ENCODE measurements around the gene NDUFA3. TPM values are rescaled to one million over a fixed set of nuclear protein-coding genes. Genes with fewer than 3 reads are reported as not detected.

NDUFA3 gene
- total RNA-seq, 1 donor from 2014 or later, result 17.1 TPM

DNA sequence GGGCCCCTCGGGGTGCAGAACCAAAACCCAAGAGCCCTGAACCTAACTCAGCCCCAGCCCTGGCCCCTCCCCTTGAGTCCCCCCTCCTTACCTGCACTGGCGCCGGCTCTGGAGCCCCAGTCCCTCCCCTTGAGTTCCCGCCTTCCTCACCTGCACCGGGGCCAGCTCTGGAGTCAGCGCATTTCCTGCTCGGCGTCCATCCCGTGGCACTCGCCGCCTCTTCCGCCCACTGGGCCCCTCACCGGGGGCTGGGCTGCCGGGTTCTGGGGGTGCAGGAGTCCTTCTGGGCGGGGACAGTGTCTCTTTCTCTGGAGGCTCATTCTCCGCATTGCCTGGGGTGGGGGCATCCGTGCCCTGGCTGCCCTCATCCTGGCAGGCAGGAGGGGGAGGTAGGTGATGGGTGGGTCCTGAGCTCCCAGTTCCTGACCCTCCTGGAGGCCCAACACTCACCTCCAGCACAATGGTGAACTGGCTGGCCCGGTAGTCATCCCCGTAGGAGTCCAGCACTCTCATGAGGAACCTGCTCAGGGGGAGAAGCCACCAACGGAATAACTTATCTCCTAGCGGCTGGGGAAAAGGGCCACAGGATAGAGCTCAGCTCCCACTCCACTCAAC lies 5.3 kb downstream of the NDUFA3 start:
- no peak for DNase-seq (ENCODE audit: low read depth in 2 of 2)

DNA sequence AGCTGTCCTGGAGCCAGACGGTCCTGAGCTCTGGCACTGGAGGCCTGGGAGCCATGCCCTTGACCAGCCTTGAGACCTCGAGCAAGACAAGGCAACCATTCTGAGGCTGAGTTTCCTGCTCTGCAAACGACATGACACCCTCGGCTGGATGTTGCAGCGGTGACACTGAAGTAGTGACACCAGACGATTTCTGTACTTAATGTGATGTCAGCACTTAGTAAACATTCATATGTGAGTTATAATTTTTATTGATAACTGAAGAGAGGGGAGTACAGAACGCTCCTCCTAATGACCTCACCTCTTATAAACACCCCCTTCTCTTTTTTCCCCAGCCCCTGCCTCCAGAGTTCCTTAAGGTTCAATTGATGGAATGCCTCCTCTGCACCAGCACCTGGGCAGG lies 5.8 kb downstream of the NDUFA3 start:
- no peak for DNase-seq (ENCODE audit: low read depth in 2 of 2)

DNA sequence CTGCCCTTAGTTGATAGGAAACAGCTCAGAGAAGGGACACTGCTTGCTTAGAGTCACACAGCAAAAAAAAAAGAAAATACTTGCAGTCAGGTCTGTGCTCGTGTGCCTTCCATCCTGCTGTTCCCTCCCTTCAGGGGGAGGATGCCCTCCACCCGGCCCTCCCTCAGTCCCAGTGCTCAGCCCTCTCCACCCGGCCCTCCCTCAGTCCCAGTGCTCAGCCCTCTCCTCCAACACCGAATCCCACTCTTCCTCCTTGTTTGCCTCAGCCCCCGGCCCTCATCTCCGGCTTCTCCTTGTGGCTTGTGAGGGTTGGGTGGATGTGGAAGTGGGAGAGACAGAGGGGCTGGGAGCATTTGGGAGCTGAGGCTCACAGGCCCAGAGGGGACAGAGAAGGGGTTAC lies 7.0 kb downstream of the NDUFA3 start:
- DNase-seq (ENCODE audit: low read depth in 2 of 2), result no peak

DNA sequence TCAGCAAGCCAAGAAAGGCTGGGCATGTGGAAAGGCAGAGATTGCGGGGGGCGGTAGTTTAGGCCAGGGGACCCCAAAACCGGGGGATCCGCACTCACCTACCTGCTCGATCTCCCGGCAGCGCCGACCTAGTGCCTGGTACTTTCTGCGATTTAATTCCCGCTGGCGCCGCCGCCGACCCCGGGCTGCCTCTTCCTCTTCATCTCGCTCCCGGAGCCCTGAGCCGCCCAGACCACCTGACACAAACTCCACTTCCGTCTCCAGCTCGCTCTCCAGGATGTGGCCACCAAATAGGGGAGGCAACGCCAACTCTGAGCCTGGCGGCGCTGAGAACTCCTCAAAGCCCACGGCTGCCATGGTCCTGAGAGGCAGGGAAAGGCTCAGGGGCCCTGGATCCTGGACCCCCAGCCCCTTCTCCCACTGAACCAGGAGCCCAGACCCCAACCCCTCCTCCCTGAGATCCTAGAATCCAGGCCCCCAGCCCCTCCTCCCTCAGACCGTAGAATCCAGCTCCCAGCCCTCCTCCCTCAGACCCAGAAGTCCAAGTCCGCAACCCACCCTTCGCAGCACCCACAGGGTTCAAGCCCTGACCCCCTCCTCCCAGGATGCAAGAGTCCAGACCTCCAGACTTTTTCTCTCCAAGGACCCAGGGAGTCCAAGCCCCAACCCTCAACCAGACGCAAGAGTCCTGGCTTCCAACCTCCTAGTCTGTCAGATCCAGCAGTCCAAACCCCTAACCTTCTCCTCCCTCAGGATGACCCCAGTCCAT lies 11.9 kb downstream of the NDUFA3 start:
- DNase-seq (ENCODE audit: low read depth in 2 of 2), result peak; percentile 30 to 73

DNA sequence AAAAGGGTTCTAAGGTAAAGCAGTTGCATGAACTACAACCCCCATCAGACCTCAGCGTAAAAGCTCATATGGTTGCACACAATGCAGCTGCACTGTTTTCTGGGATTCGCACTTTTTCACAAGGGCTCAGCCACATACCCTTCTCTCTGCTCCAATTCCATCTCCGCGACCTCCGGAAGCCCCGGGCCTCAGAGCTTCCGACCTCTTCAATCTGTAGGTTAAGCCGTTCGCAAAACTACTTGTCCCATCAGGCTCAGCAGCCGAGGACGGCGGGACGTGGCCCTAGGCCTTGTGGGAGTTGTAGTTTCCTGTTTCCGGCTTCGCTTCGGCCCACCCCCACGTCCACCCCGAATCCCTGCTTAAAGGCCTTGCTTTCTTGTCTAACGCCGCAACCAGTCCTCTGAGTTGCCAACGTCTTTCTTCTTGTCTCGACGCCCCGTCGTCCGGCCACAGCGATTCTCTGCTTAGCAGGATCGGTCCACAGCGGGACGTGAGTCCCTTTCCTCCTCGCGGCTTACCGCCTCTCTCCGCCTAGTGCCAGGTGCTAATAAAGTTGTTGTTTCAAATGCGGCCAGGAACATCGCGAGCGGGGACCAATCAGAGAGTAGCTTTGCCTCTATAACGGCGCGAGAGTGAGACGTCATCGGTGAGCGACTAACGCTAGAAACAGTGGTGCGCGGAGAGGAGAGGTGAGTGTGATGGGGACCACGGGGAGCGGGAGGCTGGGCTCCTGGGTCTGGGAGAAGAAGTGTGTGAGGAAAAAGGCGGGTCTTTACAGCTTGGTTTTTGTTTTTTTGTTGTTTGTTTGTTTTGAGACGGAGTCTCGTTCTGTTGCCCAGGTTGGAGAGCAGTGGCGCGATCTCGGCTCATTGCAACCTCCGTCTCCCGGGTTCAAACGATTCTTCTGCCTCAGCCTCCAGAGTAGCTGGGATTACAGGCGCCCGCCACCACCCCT lies 12.7 kb downstream of the NDUFA3 start, which contains the start of the genes PRPF31 and TFPT:
TSS of gene PRPF31 (plus strand) at position 646 of the 955 bp plus-strand sequence. CDS start 2,525 bp downstream, outside the sequence.
TSS of gene TFPT (minus strand) at position 549 of the 955 bp plus-strand sequence. CDS start at position 161, 388 bp downstream.
- DNase-seq (ENCODE audit: low read depth in 2 of 2), result peak; percentile 98 to 99

DNA sequence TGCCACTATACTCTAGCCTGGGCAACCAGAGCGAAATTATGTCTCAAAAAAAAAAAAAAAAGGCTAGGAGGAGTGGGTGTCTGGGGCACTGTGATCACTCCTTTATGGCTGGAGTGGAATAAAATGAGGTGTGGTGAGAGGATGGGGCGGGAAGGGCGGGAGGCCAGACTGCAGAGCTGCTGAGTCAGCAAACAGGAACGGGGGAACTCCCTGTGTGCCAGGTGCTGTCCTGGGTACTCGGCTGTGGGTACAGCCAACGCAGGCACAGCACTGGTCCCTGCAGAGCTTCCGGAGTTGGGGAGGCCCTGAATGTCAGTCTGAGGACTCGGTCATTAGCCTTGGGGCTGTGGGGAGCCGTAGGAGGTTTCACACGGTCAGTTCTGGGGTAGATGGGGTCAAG lies 18.6 kb downstream of the NDUFA3 start:
- no peak for DNase-seq (ENCODE audit: low read depth in 2 of 2)

DNA sequence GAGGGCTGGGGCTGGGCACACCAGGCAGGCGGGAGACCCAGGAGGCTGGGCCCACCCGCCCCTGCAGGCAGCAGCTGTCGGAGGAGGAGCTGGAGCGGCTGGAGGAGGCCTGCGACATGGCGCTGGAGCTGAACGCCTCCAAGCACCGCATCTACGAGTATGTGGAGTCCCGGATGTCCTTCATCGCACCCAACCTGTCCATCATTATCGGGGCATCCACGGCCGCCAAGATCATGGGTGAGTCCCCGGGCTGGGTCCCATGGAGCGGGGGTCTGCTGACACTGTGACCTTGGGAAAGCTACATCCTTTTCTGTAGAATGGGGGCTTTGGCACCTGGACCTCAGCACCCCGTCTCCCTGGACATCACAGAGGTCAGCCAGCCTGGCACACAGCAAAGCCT lies 21.0 kb downstream of the NDUFA3 start:
- no peak for DNase-seq (ENCODE audit: low read depth in 2 of 2)

DNA sequence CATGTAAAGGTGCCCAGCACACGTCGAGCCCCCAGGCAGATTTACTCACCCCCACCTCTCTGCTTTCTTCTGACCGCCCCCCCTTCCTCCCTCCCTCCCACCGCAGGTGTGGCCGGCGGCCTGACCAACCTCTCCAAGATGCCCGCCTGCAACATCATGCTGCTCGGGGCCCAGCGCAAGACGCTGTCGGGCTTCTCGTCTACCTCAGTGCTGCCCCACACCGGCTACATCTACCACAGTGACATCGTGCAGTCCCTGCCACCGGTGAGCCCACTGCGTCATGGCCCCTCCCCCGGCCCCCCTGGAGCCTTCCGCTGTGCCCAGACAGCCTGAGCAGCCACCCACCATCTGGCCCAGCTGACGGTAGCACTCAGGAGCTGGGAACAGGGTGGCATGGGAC lies 21.7 kb downstream of the NDUFA3 start:
- no peak for DNase-seq (ENCODE audit: low read depth in 2 of 2)

DNA sequence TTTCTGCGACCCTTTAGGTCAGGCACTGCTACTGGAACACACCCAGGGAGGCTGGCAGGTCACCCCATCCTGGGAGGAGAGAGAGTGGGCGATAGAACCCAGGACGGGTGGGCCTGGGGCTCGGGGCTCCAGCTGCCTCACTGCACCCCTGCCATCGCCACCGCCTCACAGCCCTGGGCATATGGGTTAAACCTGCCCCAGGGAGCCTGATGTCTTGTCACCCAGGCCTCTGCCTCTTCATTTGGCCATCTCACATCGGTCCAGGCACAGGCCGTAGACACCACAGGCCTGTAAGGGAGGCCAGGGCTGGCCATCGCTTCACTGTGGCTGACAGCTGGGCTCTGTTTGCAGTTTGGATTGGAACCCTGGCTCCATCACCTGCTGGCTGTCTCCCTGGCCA lies 23.1 kb downstream of the NDUFA3 start:
- no peak for DNase-seq (ENCODE audit: low read depth in 2 of 2)

DNA sequence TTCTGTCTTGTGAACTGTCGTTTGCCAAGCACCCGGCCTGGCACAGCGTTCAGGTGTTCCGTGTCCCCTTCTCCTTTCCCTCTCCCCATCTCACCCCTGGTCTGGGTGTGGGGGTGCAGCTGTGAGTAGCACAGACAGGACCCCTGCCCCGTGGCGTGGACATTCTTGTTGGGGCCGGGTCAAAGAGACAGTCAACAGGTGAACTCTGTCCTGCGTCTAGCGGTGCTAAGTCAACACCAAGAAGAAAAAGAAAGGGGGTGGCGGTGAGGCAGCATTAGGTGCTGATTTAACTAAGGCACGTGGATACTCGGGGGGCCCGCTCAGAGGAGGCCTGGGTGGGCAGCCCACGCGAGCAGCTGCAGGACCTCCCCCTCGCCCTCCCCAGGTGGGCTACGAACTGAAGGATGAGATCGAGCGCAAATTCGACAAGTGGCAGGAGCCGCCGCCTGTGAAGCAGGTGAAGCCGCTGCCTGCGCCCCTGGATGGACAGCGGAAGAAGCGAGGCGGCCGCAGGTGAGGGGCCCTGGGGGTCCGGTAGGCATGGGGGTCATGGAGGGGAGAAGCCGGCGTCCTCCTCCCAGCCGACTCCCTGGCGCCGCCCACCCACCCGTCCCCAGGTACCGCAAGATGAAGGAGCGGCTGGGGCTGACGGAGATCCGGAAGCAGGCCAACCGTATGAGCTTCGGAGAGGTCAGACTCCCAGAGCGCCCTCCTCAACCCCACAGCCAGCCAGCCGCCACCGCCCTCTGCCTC lies 25.2 kb downstream of the NDUFA3 start:
- no peak for DNase-seq (ENCODE audit: low read depth in 2 of 2)

DNA sequence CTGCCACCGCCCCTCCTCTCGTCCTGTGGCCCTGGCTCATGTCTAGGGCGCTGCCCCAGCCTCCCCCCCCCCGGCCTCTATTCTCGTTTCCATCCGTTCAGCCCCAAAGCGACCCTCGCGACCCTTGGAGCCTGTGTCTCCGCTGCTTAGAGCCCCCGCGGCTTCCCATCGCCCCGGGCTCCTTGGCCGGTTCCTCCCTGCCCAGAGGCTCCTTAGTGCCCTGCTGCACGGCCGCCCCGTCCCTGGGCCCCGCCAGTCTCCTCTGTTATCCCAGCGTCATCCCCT lies 25.7 kb downstream of the NDUFA3 start:
- no peak for DNase-seq (ENCODE audit: low read depth in 2 of 2)

DNA sequence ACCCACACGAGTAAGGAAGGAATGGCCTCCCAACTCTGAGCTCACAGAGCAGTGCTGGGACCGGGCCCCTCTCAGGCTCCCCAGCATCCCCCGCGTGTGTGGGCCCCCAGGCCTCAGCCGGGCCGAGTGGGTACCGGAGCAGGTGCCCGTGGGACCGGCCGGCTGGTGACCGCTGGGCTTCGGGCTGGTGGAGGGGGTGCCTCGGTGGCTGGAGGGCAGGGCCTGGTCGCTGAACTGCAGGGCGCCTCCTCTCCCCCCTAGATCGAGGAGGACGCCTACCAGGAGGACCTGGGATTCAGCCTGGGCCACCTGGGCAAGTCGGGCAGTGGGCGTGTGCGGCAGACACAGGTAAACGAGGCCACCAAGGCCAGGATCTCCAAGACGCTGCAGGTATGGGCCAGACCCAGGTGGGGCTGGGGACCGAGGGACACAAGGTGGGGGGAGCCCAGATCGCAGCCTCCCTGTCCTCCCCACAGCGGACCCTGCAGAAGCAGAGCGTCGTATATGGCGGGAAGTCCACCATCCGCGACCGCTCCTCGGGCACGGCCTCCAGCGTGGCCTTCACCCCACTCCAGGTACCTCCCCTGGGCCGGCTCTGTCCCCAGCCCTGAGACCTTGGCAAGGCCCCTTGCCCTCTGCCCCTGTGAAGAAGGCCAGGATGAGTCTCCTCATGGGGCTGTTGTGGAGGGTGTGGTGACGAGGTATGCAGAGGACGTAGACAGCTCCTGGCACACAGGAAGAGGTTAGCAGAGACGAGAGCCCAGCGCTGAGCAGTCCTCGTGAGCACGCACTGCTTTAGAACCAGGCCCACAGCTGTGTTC lies 26.4 kb downstream of the NDUFA3 start:
- DNase-seq (ENCODE audit: low read depth in 2 of 2), result no peak

DNA sequence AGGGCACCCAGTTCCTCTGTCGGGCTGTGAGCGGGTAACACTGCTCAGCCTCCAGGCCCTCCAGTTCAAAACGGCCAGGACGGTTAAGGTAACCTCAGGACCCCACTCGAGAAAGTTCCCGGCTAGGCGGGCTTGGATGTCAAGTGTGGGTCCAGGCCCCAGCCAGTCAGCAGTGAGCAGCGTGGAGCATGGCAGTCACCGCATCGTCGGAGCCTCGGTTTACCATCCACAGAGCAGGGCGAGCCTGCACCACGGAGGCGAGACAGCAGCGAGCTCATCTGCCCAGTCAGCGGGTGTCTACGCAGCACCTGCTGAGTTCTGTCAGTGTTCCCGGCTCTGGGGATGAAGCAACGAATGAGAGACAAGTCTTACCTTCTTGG lies 27.0 kb downstream of the NDUFA3 start:
- DNase-seq (ENCODE audit: low read depth in 2 of 2), result no peak

DNA sequence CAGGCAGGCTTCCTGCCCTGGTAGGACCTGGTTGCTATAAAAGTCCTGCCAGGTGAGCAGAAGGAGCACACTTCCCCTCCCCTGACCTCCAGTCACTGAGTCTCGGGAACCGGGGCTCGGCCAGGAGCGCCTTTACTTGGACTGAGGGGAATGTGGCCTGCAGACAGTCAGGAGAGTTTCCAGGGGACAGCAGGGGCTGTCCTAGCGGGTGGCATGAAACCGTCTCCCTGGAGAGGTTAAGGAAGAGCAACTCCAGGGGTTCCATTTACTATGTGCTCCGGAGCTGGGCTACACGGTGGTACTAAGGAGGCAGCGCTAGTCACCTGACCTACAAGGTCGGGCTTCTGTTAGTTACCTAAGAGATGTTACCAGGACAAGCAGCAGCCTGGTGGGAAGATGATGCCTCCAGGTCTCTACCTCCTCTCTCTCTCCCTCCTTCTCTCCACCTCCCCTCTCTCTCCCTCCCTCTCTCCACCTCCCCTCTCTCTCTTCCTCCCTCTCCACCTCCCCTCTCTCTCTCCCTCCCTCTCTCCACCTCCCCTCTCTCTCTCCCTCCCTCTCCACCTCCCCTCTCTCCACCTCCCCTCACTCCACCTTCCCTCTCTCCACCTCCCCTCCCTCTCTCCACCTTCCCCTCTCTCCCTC lies 30.8 kb downstream of the NDUFA3 start:
- DNase-seq (ENCODE audit: low read depth in 2 of 2), result peak; percentile 11 to 31

DNA sequence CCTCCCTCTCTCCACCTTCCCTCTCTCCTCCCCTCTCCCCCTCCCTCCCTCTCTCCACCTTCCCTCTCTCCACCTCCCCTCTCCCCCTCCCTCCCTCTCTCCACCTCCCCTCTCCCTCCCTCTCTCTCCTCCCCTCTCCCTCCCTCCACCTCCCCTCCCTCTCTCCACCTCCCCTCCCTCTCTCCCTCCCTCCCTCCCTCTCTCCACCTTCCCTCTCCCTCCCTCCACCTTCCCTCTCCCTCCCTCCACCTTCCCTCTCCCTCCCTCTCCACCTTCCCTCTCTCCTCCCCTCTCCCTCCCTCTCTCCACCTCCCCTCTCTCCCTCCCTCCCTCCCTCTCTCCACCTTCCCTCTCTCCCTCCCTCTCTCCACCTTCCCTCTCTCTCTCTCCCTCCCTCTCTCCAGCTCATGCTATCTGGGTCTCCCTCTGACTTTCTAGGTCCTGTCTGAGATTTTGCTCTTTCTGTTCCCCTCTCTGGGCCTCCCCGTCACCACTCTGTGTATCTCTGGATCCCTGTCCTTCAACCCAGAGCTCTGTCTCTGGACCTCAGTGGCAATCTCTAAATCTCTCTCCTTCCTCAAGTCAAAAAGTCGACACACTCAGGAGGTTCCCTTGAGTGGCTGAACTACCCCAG lies 31.4 kb downstream of the NDUFA3 start:
- DNase-seq (ENCODE audit: low read depth in 2 of 2), result no peak

DNA sequence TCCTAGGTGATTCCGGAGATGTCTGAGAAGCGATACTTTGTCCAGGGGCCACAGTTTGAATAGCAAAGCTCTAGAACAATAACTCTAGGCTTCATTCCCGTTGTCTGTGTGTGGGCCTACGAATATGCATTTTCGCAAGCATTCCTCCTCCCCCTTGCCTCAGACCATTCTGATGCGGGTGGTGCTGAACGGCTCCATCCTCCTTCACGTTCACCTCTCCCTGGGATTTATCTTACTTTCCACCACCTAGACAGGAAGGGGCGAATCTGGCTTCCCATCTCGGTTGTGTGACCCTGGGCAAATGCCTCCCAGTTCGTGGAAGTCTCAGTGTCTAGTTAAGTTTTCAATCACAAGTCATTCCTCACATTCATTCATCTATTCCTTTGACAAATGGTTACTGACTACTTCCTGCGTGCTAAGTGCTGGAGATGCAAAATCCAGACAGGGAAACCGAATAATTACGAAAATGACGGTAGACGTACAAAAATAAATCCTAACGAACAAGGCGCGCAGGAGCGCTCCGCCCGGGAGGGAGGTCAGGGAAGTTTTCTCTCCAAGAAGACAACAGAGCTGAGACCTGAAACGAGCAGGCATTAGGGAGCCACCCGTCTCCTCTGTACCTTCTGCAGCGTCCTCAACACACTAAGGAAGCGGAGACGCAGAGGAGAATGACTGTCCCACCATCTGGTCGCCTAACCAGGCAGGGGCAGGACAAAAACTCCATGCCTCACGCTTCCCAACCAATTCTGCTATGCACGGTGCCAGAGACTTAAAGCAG lies 33.6 kb downstream of the NDUFA3 start:
- DNase-seq (ENCODE audit: low read depth in 2 of 2), result no peak

DNA sequence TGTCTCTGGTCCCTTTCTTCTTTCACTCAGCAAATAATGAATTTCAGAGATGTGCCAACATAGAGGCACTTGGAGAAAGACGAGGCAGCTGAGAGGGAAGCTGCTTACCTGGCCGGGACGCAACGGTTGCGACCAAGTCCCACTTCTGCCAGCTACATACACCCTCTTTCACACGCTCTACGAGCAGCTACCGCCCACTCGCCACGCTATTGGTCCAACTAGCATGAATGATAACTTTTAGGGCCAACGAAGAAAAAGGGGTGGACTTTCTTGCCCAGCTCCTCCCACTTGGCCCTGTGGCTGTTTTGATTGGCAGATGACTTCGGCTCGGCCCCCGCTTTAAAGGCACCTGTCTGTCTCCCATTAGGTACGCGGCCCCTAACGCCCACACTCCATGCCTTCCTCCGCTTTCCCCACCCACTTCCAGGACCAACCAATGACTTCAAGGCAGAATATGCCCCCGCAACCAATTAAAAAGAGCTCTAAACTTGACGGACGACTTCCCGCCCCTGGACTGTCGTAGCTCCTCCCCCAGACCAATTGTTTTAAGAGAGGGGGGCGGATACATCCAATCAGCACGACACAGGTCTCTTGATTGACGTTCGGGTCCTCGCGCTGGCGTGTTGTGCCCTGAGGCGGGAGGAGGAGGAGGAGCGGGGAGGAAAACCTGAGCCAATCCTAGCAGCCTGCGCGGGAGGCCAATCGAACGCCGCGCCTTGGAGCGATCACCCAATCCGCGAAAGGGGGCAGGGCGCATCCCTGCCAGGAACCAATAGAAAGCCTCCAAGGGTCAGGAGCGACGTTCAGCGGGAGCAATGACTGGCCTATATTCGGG lies 34.4 kb downstream of the NDUFA3 start:
- peak; percentile 100 for DNase-seq (ENCODE audit: low read depth in 2 of 2)
